SK-N-SH treated with all-trans-retinoic acid at 6 μM for 48 hours (cell line): Measurements from ENCODE around the gene OCIAD1.

Experiments
- ARNTL ChIP-seq: fragments of 450-650 bp; formaldehyde crosslinking; IDR thresholded peaks from 2 replicates; pipeline ENCODE4 v1.5.0; 2020; ENCODE audit warnings: low read depth, mild to moderate bottlenecking, moderate library complexity, borderline replicate concordance
- GLIS3 ChIP-seq: fragments of 250-450 bp; sonication (Bioruptor Pico); IDR thresholded peaks from 2 replicates; pipeline ENCODE4 v1.5.0; 2020; ENCODE audit warnings: mild to moderate bottlenecking, moderate library complexity
- OSR1 ChIP-seq: fragments of 250-450 bp; sonication (Bioruptor Pico); IDR thresholded peaks from 2 replicates; pipeline ENCODE4 v1.8.0; 2022; ENCODE audit warnings: moderate library complexity, mild to moderate bottlenecking, inconsistent platforms
- RARB ChIP-seq: fragments of 250-450 bp; sonication (Bioruptor Pico); IDR thresholded peaks from 2 replicates; pipeline ENCODE4 v1.8.0; 2021; ENCODE audit warnings: mild to moderate bottlenecking, moderate library complexity
- SNAI2 ChIP-seq: fragments of 250-450 bp; sonication (Bioruptor Pico); IDR thresholded peaks from 2 replicates; pipeline ENCODE4 v1.5.0; 2020; ENCODE audit warnings: mild to moderate bottlenecking, moderate library complexity
- ZC3H10 ChIP-seq: fragments of 250-450 bp; sonication (Bioruptor Pico); IDR thresholded peaks from 2 replicates; pipeline ENCODE4 v1.5.1; 2021; ENCODE audit warnings: mild to moderate bottlenecking, moderate library complexity
- ZFP3 ChIP-seq: fragments of 250-450 bp; sonication (Bioruptor Pico); IDR thresholded peaks from 2 replicates; pipeline ENCODE4 v1.5.0; 2020; ENCODE audit warnings: mild to moderate bottlenecking, moderate library complexity
- ZNF70 ChIP-seq: fragments of 450-650 bp; formaldehyde crosslinking; IDR thresholded peaks from 2 replicates; pipeline ENCODE4 v1.5.0; 2020; ENCODE audit warnings: mild to moderate bottlenecking, moderate library complexity
- ZNF8 ChIP-seq: fragments of 450-650 bp; formaldehyde crosslinking; IDR thresholded peaks from 2 replicates; pipeline ENCODE4 v1.5.0; 2020; ENCODE audit warnings: mild to moderate bottlenecking, moderate library complexity
- TF ChIP-seq, protein P1 (sequence below): fragments of 250-450 bp; sonication (Bioruptor Pico); IDR thresholded peaks from 2 replicates; pipeline ENCODE4 v1.8.0; 2020; ENCODE audit warnings: mild to moderate bottlenecking, moderate library complexity, borderline replicate concordance
- TF ChIP-seq, protein P2 (sequence below): fragments of 250-450 bp; sonication (Bioruptor Pico); IDR thresholded peaks from 2 replicates; pipeline ENCODE4 v1.5.1; 2020; ENCODE audit warnings: low read depth, mild to moderate bottlenecking, moderate library complexity
- TF ChIP-seq, protein P3 (sequence below): fragments of 250-450 bp; sonication (Bioruptor Pico); IDR thresholded peaks from 2 replicates; pipeline ENCODE4 v1.5.1; 2021; ENCODE audit warnings: mild to moderate bottlenecking, moderate library complexity

GRCh38 chr4:48781968-48782367, 48.9 kb upstream of the OCIAD1 start:
- TF ChIP-seq ZNF8 (CRISPR knock-in tag), result no peak
- TF ChIP-seq, protein P1, sequence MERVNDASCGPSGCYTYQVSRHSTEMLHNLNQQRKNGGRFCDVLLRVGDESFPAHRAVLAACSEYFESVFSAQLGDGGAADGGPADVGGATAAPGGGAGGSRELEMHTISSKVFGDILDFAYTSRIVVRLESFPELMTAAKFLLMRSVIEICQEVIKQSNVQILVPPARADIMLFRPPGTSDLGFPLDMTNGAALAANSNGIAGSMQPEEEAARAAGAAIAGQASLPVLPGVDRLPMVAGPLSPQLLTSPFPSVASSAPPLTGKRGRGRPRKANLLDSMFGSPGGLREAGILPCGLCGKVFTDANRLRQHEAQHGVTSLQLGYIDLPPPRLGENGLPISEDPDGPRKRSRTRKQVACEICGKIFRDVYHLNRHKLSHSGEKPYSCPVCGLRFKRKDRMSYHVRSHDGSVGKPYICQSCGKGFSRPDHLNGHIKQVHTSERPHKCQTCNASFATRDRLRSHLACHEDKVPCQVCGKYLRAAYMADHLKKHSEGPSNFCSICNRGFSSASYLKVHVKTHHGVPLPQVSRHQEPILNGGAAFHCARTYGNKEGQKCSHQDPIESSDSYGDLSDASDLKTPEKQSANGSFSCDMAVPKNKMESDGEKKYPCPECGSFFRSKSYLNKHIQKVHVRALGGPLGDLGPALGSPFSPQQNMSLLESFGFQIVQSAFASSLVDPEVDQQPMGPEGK (CRISPR knock-in tag), result no peak
- no peak for TF ChIP-seq ZNF70 (CRISPR knock-in tag)
- TF ChIP-seq ARNTL (CRISPR knock-in tag), result no peak
- no peak for TF ChIP-seq ZFP3 (CRISPR knock-in tag)
- TF ChIP-seq, protein P2, sequence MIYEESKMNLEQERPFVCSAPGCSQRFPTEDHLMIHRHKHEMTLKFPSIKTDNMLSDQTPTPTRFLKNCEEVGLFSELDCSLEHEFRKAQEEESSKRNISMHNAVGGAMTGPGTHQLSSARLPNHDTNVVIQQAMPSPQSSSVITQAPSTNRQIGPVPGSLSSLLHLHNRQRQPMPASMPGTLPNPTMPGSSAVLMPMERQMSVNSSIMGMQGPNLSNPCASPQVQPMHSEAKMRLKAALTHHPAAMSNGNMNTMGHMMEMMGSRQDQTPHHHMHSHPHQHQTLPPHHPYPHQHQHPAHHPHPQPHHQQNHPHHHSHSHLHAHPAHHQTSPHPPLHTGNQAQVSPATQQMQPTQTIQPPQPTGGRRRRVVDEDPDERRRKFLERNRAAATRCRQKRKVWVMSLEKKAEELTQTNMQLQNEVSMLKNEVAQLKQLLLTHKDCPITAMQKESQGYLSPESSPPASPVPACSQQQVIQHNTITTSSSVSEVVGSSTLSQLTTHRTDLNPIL (CRISPR knock-in tag), result no peak
- no peak for TF ChIP-seq OSR1 (CRISPR knock-in tag)
- no peak for TF ChIP-seq SNAI2 (CRISPR knock-in tag)
- no peak for TF ChIP-seq RARB (CRISPR knock-in tag)
- TF ChIP-seq, protein P3, sequence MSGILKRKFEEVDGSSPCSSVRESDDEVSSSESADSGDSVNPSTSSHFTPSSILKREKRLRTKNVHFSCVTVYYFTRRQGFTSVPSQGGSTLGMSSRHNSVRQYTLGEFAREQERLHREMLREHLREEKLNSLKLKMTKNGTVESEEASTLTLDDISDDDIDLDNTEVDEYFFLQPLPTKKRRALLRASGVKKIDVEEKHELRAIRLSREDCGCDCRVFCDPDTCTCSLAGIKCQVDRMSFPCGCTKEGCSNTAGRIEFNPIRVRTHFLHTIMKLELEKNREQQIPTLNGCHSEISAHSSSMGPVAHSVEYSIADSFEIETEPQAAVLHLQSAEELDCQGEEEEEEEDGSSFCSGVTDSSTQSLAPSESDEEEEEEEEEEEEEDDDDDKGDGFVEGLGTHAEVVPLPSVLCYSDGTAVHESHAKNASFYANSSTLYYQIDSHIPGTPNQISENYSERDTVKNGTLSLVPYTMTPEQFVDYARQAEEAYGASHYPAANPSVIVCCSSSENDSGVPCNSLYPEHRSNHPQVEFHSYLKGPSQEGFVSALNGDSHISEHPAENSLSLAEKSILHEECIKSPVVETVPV (CRISPR knock-in tag), result no peak
- no peak for TF ChIP-seq ZC3H10 (CRISPR knock-in tag)
- no peak for TF ChIP-seq GLIS3 (CRISPR knock-in tag)
